Mesenchymal stem cell (in vitro differentiated cells and primary cell): ENCODE data around the gene NUSAP1.
"Not testable (repeated sequence)": the region's sequence is repeated elsewhere in the genome, so short reads cannot be mapped to it uniquely, and the experiment has no call there.

Experiments
- DNase-seq: peaks from one replicate; pipeline ENCODE4 v3.0.0-alpha.2; 2013
- H2AFZ ChIP-seq: one replicate; pipeline ENCODE4 v1.6.1; 2013; ENCODE audit warnings: low read depth, mild to moderate bottlenecking, control low read depth, inconsistent platforms, low read length, moderate library complexity
- H2AK5ac ChIP-seq: 2 replicates; pipeline ENCODE4 v1.6.1; 2013; ENCODE audit warnings: low read length, moderate library complexity, mild to moderate bottlenecking, inconsistent platforms; ENCODE audit not compliant: severe bottlenecking
- H2BK120ac ChIP-seq: one replicate; pipeline ENCODE4 v1.6.1; 2013; ENCODE audit warnings: low read depth, mild to moderate bottlenecking, inconsistent platforms, low read length, moderate library complexity
- H2BK12ac ChIP-seq, 2 experiments: one replicate each; pipeline ENCODE4 v1.6.1; 2013; ENCODE audit warnings: inconsistent platforms in 2 of 2, low read length in 2 of 2, mild to moderate bottlenecking in 2 of 2, moderate library complexity in 2 of 2, control low read depth in 1 of 2
- H2BK15ac ChIP-seq: one replicate; pipeline ENCODE4 v1.6.1; 2013; ENCODE audit warnings: mild to moderate bottlenecking, low read depth, inconsistent platforms; ENCODE audit not compliant: poor library complexity, severe bottlenecking
- H2BK5ac ChIP-seq: 2 replicates; pipeline ENCODE4 v1.6.1; 2013; ENCODE audit warnings: low read depth, mild to moderate bottlenecking, low read length, control low read depth, inconsistent platforms; ENCODE audit not compliant: poor library complexity, severe bottlenecking
- H3K14ac ChIP-seq, 2 experiments: one replicate each; pipeline ENCODE4 v1.6.1; 2013; ENCODE audit warnings: inconsistent platforms in 2 of 2, low read length in 2 of 2, control low read depth in 1 of 2, mild to moderate bottlenecking in 1 of 2, moderate library complexity in 1 of 2
- H3K18ac ChIP-seq, 2 experiments: one replicate each; pipeline ENCODE4 v1.6.1; 2013; ENCODE audit warnings: inconsistent platforms in 2 of 2, low read length in 2 of 2, control low read depth in 1 of 2, low read depth in 1 of 2, mild to moderate bottlenecking in 1 of 2
- H3K23ac ChIP-seq, 2 experiments: one replicate each; pipeline ENCODE4 v1.6.1; 2013; ENCODE audit warnings: inconsistent platforms in 2 of 2, low read length in 2 of 2, mild to moderate bottlenecking in 2 of 2, moderate library complexity in 2 of 2, control low read depth in 1 of 2
- H3K27ac ChIP-seq: 2 replicates; pipeline ENCODE4 v1.5.1; 2013; ENCODE audit warnings: mild to moderate bottlenecking, moderate library complexity, low read length, control low read depth, inconsistent platforms; ENCODE audit not compliant: poor library complexity, severe bottlenecking
- H3K27me3 ChIP-seq, 2 experiments: 2 replicates each; pipeline versions ENCODE4 v1.6.1 to v1.7.0; 2013; ENCODE audit warnings: low read length in 2 of 2, mild to moderate bottlenecking in 2 of 2, moderate library complexity in 2 of 2, control low read depth in 1 of 2, inconsistent platforms in 1 of 2; ENCODE audit not compliant: control insufficient read depth in 1 of 2, insufficient read depth in 1 of 2
- H3K36me3 ChIP-seq, 2 experiments: 2 replicates each; pipeline versions ENCODE4 v1.6.1 to v1.7.0; 2013; ENCODE audit warnings: low read length in 2 of 2, control low read depth in 1 of 2, inconsistent platforms in 1 of 2, low read depth in 1 of 2, mild to moderate bottlenecking in 1 of 2; ENCODE audit not compliant: insufficient read depth in 2 of 2, control insufficient read depth in 1 of 2
- H3K4ac ChIP-seq, 2 experiments: one replicate each; pipeline ENCODE4 v1.6.1; 2013; ENCODE audit warnings: inconsistent platforms in 2 of 2, low read length in 2 of 2, mild to moderate bottlenecking in 2 of 2, moderate library complexity in 2 of 2, control low read depth in 1 of 2, low read depth in 1 of 2
- H3K4me1 ChIP-seq: 2 replicates; pipeline ENCODE4 v1.6.1; 2013; ENCODE audit warnings: low read depth, low read length, control low read depth; ENCODE audit not compliant: control insufficient read depth, insufficient read depth
- H3K4me2 ChIP-seq: 2 replicates; pipeline ENCODE4 v1.6.1; 2013; ENCODE audit warnings: low read length, mild to moderate bottlenecking, inconsistent platforms; ENCODE audit not compliant: poor library complexity, severe bottlenecking
- H3K4me3 ChIP-seq, 2 experiments: 2 replicates each; pipeline versions ENCODE4 v1.5.1 to v1.7.0; 2013; ENCODE audit warnings: low read length in 2 of 2, mild to moderate bottlenecking in 2 of 2, control low read depth in 1 of 2, low read depth in 1 of 2; ENCODE audit not compliant: insufficient read depth in 1 of 2
- H3K79me1 ChIP-seq: replicated peaks from 2 replicates; pipeline ENCODE4 v1.6.1; 2013; ENCODE audit warnings: mild to moderate bottlenecking, control low read depth, low read length, inconsistent platforms; ENCODE audit not compliant: poor library complexity, severe bottlenecking
- H3K9ac ChIP-seq: 2 replicates; pipeline ENCODE4 v1.7.0; 2013; ENCODE audit warnings: mild to moderate bottlenecking, low read length, moderate library complexity
- H3K9me3 ChIP-seq: 2 replicates; pipeline ENCODE4 v1.7.0; 2013; ENCODE audit warnings: mild to moderate bottlenecking, low read length; ENCODE audit not compliant: control insufficient read depth
- H4K8ac ChIP-seq: one replicate; pipeline ENCODE4 v1.6.1; 2013; ENCODE audit warnings: inconsistent platforms, mild to moderate bottlenecking, low read length, moderate library complexity
- H4K91ac ChIP-seq: one replicate; pipeline ENCODE4 v1.6.1; 2013; ENCODE audit warnings: mild to moderate bottlenecking, low read length, inconsistent platforms
- WGBS: methylation state at CpG from one replicate; pipeline ENCODE4 v1.1.7; 2013; ENCODE audit warnings: mixed read lengths; 5-methylcytosine and 5-hydroxymethylcytosine counted together

The NUSAP1 gene

GRCh38 chr15:41289953-41290352, 42.7 kb upstream of the NUSAP1 start:
- H3K9me3 ChIP-seq = no peaks in the 10 kb centered on the region
- no peak overlapping the region for H3K23ac ChIP-seq
- H2BK15ac ChIP-seq = no peak overlapping the region
- no peak overlapping the region for H4K8ac ChIP-seq
- no peak overlapping the region for H3K27ac ChIP-seq
- H3K79me1 ChIP-seq = peaks cover 23% of the 10 kb centered on the region
- H3K27me3 ChIP-seq = no peaks in the 10 kb centered on the region
- H3K4me2 ChIP-seq = no peak overlapping the region
- peaks cover 36 to 88% of the 10 kb centered on the region in 2 experiments for H3K36me3 ChIP-seq
- H4K91ac ChIP-seq = no peak overlapping the region
- no peak for DNase-seq
- no peak overlapping the region for H3K9ac ChIP-seq
- no peak overlapping the region for H3K14ac ChIP-seq
- H3K18ac ChIP-seq = no peak overlapping the region
- no peak overlapping the region for H2BK120ac ChIP-seq
- H2AFZ ChIP-seq = no peak overlapping the region
- no peak overlapping the region for H2BK12ac ChIP-seq
- no peak overlapping the region for H2AK5ac ChIP-seq
- no peak overlapping the region for H3K4me3 ChIP-seq
- H3K4me1 ChIP-seq = peaks cover 1% of the 10 kb centered on the region
- no peak overlapping the region for H3K4ac ChIP-seq
- WGBS = 100% methylated on average over 1 of the region's 2 CpGs
- no peak overlapping the region for H2BK5ac ChIP-seq

- Histone ChIP-seq H3K4me3 (no peak overlapping the region), H2BK5ac (no peak overlapping the region), H3K4me2 (no peak overlapping the region), H2AK5ac (no peak overlapping the region), H3K79me1 (peaks cover 28% of the 10 kb centered on the region), H4K91ac (no peak overlapping the region), H3K27ac (no peak overlapping the region), H3K9ac (no peak overlapping the region), H3K9me3 (no peaks in the 10 kb centered on the region), H2BK15ac (no peak overlapping the region), H3K36me3 (peaks cover 41 to 90% of the 10 kb centered on the region in 2 experiments), H3K18ac (no peak overlapping the region), H3K23ac (no peak overlapping the region), H4K8ac (no peak overlapping the region), H3K4ac (no peak overlapping the region), H3K4me1 (peaks cover 1% of the 10 kb centered on the region), H2BK120ac (no peak overlapping the region), H3K27me3 (no peaks in the 10 kb centered on the region), H2BK12ac (no peak overlapping the region), H2AFZ (no peak overlapping the region), H3K14ac (no peak overlapping the region)
- DNase-seq = no peak
- 94% methylated on average over 5 of the region's 9 CpGs for WGBS
Measured at GRCh38 chr15:41291065-41291631, 41.5 kb upstream of the NUSAP1 start.

GRCh38 chr15:41292521-41292920, 40.2 kb upstream of the NUSAP1 start:
- H3K79me1 ChIP-seq = peaks cover 32% of the 10 kb centered on the region
- H2BK15ac ChIP-seq = no peak overlapping the region
- no peak overlapping the region for H3K4me2 ChIP-seq
- H2AK5ac ChIP-seq = no peak overlapping the region
- DNase-seq = no peak
- WGBS = no CpG with 5 or more reads among the region's 1 CpG
- H2BK12ac ChIP-seq = no peak overlapping the region
- H3K27me3 ChIP-seq = no peaks in the 10 kb centered on the region
- H3K9me3 ChIP-seq = no peaks in the 10 kb centered on the region
- no peak overlapping the region for H2AFZ ChIP-seq
- no peak overlapping the region for H2BK5ac ChIP-seq
- H4K8ac ChIP-seq = no peak overlapping the region
- H3K27ac ChIP-seq = no peak overlapping the region
- no peak overlapping the region for H3K4ac ChIP-seq
- no peak overlapping the region for H3K14ac ChIP-seq
- H3K23ac ChIP-seq = no peak overlapping the region
- no peak overlapping the region for H3K4me3 ChIP-seq
- no peak overlapping the region for H2BK120ac ChIP-seq
- H3K4me1 ChIP-seq = peaks cover 1% of the 10 kb centered on the region
- no peak overlapping the region for H4K91ac ChIP-seq
- no peak overlapping the region for H3K9ac ChIP-seq
- no peak overlapping the region for H3K18ac ChIP-seq
- H3K36me3 ChIP-seq = peaks cover 40 to 89% of the 10 kb centered on the region in 2 experiments

GRCh38 chr15:41301139-41301538, 31.5 kb upstream of the NUSAP1 start:
- not testable (repeated sequence) for H2AFZ ChIP-seq, H4K8ac ChIP-seq, H2BK120ac ChIP-seq, H3K27ac ChIP-seq, H4K91ac ChIP-seq, H3K14ac ChIP-seq, H3K4me3 ChIP-seq, H2BK15ac ChIP-seq, H3K4me1 ChIP-seq, H3K9me3 ChIP-seq, H3K4me2 ChIP-seq, DNase-seq, H3K4ac ChIP-seq, H3K79me1 ChIP-seq, H2BK5ac ChIP-seq, H3K18ac ChIP-seq, H3K9ac ChIP-seq, H2AK5ac ChIP-seq, H3K27me3 ChIP-seq, H2BK12ac ChIP-seq, H3K23ac ChIP-seq
- 100% methylated on average over 1 of the region's 2 CpGs for WGBS
- H3K36me3 ChIP-seq = peaks cover 16 to 65% of the 10 kb centered on the region in 2 experiments
